ENCODE results near the gene TNRC18.

Gene TNRC18

GRCh38 chr7:5418285-5418582 is 5.4 kb downstream of the TNRC18 start:
- TF ChIP-seq CSDC2 (CRISPR knock-in tag; IDR thresholded peaks at IDR 0.05) (no peak), TOX (CRISPR knock-in tag; IDR thresholded peaks at IDR 0.05; ENCODE audit: borderline replicate concordance) (no peak)
- ATAC-seq, result no peak

- ATAC-seq, result peak; percentile 14
- TF ChIP-seq ISL1 (CRISPR knock-in tag; IDR thresholded peaks at IDR 0.05) (no peak; the same call in 1 of the 2 replicates), BACH2 (CRISPR knock-in tag; IDR thresholded peaks at IDR 0.05; ENCODE audit: borderline replicate concordance) (no peak), ZFP30 (CRISPR knock-in tag; IDR thresholded peaks at IDR 0.05) (no peak), TOX (CRISPR knock-in tag; IDR thresholded peaks at IDR 0.05; ENCODE audit: borderline replicate concordance) (no peak), GLIS3 (CRISPR knock-in tag; IDR thresholded peaks at IDR 0.05) (no peak), PATZ1 (CRISPR knock-in tag; IDR thresholded peaks at IDR 0.05; ENCODE audit: borderline replicate concordance) (no peak), CREB5 (CRISPR knock-in tag; IDR thresholded peaks at IDR 0.05; ENCODE audit: low read depth) (no peak), CSDC2 (CRISPR knock-in tag; IDR thresholded peaks at IDR 0.05) (no peak), ARNTL (CRISPR knock-in tag; IDR thresholded peaks at IDR 0.05; ENCODE audit: borderline replicate concordance, low read depth) (no peak), ZNF8 (CRISPR knock-in tag; IDR thresholded peaks at IDR 0.05) (no peak), SNAI2 (CRISPR knock-in tag; IDR thresholded peaks at IDR 0.05) (no peak), TSHZ2 (CRISPR knock-in tag; IDR thresholded peaks at IDR 0.05) (no peak), CSRNP3 (CRISPR knock-in tag; IDR thresholded peaks at IDR 0.05) (no peak), ZNF565 (CRISPR knock-in tag; conservative IDR thresholded peaks at IDR 0.05; ENCODE audit: low read depth) (no peak)
Measured at GRCh38 chr7:5417106-5418071, 6.2 kb downstream of the TNRC18 start.

- TF ChIP-seq ISL1 (CRISPR knock-in tag; IDR thresholded peaks at IDR 0.05) (peak; percentile 66), GLIS3 (CRISPR knock-in tag; IDR thresholded peaks at IDR 0.05) (no peak), PATZ1 (CRISPR knock-in tag; IDR thresholded peaks at IDR 0.05; ENCODE audit: borderline replicate concordance) (no peak), TOX (CRISPR knock-in tag; IDR thresholded peaks at IDR 0.05; ENCODE audit: borderline replicate concordance) (0 out of 2 replicates have a peak, but pooled peaks have one; percentile 14), CSRNP3 (CRISPR knock-in tag; IDR thresholded peaks at IDR 0.05) (no peak), OSR1 (CRISPR knock-in tag; IDR thresholded peaks at IDR 0.05) (no peak), ARNTL (CRISPR knock-in tag; IDR thresholded peaks at IDR 0.05; ENCODE audit: borderline replicate concordance, low read depth) (no peak), SNAI2 (CRISPR knock-in tag; IDR thresholded peaks at IDR 0.05) (no peak), ESRRG (CRISPR knock-in tag; IDR thresholded peaks at IDR 0.05) (no peak)
- ATAC-seq, result peak; percentile 74
Measured at GRCh38 chr7:5414916-5415315, 8.7 kb downstream of the TNRC18 start.
